NCI-H2171 (cell line): ENCODE data around the gene SAP30BP.

Experiments used
- DNase-seq: peaks from one replicate; lab custom pipeline; 2025; lab: John Stamatoyannopoulos, UW

Gene SAP30BP

DNA sequence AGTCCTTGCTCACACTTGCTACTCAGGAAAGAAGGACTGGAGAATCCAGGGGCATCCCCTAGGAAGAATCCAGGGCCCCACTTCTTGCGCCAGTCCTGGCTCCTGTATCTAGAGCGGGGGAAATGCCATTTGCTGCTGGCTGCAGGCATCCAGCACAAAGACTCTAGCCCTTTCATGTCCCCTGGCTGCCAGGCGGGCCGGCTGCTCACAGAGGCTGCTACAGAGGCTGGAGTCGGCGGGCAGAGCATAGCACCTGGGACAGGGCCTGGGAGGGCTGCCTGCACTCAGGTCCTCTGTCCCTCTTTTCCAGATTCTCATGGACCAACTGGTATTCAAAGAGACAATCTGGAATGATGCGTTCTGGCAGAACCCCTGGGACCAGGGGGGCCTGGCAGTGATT, 20.1 kb upstream of the SAP30BP start:
- DNase-seq: no peak

DNA sequence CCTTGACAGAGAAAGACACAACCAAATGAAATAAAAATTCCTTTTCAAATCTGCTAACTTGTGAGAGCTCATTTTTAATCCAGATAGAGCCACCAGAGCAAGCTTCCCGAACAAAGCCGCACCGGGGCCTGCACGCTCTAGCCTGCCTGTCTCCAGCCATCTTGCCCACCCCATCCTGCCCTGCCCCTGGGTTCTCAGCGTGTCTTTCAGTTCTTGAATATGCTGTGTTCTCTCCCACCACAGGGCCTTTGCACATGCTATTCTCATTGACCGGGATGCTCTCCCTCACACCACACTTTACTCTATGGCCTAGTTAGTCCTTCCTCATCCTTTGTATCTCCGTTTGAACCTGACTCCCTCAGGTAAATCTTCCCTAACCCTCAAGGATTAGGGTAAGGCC, 19.2 kb upstream of the SAP30BP start:
- no peak for DNase-seq

DNA sequence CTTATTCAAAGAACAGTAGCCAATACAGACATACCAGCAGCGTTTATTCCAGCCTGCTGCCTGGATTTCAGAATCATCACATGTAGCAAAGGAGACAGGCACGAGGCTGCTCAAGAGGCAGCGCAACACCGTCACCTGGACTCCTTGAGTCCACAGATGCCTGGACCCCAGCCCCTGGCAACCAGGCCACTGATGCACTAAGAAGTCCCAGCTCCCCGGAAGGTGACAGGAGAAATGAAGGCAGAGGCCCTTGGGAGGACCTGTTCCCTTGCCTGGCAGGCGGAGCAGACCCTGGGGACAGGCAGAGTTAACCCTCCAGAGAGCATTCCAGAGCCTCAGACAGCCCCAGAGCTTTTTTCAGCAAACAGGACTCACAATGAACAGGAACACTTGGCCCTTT, 17.5 kb upstream of the SAP30BP start:
- DNase-seq: no peak

DNA sequence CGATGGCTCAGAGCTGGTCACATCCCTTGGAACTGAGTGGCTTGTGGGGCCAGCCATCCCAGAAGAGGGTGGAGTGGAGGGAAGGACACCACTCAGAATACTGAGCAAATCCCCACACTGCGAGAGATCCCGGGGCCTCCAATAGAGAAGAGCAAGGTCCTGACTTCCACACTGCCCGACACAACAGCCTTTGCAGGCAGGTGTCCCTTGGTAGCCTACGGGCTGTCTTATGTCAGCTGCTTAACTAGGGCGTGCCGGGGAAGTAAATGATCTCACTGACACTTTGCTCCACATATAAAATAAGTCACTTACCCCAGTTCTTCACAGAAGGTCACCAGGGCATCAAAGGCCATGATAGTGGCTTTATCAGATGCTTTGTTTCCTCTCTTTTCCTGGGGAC, 16.3 kb upstream of the SAP30BP start:
- DNase-seq: no peak

DNA sequence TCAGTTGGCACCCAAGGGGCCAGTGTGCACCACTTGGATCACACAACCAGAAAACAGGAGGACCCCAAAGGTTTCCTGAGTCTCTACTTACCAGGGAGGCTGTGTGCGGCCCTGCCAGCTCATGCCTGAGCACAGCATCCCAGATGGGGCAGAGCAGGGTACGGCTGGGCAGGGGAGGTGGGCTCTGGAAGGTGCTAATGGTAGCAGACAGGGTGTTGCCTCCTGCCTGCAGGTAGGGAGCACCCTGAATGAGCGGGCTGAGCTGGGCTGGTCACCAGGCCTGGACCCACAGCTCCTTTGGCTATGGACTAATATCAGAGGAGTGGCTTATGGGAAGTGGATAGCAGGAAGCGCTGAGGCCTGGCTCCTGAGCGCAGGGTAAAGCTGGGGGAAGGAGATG, 14.8 kb upstream of the SAP30BP start:
- DNase-seq: no peak

DNA sequence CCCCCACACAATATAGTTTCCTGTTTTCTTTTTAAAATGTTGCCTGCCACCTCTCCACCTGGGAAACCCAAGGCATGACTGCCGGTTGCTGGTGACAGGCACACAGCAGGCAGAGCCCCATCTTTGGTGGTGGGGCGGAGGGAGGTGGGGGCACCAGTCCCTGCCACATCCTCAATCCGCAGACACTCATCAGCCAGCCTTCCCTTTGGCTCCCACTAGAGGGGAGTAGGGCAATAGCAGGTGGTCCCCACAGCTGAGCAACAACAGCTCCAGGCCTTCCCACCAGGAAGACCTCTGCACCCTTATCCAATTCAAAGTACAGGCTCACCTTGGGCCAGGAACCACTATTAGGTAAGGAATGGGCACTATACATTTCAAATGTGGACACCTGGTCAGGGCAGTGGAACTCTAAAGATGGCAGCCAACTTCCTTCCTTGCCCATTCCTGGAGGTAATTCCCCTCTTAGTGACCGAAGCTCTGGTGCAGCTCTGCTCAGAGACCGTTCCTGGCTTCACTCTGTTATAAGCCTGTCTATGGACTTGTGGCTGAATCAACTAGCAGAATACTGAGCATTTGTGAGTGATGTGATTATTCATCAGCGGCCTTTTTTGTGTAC, 14.1 kb upstream of the SAP30BP start:
- DNase-seq: peak; percentile 17

DNA sequence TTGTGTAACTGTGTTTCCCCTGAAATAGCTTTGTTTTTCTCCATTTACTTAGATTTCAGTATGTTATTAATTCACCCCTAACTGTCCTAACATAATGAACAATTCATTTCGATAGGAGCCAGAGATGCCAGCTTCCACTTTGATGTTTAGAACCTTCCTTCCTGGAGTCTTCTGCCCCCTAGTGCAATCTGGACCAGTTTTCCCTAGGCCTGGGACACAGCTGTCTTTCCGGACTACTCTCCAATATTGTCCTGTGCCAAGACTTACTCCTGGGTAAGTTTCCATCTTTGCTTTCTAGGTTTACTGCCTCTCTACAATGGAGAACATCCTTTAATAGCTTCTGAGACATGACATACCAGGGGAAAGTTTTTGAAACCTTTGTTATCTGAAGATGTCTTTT, 13.0 kb upstream of the SAP30BP start:
- DNase-seq: no peak

DNA sequence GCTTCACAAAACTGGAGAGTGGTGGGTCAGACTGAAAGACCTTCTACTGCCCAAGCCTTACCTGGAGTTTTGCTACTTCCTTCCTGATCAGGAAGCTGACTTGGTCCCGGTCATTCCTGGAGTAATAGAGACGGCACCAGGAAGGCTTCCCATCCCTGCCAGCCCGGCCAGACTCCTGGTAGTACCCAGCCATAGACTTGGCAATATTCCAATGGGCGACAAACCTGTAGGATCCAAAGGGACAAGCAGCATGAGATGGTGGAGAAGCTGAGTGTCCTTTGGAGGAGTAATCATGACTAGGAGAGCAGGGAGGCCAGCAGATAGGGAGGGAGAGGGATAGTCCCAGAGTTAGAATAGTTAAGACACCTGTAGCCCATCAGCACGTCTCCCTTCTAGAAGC, 8.9 kb upstream of the SAP30BP start:
- no peak for DNase-seq

DNA sequence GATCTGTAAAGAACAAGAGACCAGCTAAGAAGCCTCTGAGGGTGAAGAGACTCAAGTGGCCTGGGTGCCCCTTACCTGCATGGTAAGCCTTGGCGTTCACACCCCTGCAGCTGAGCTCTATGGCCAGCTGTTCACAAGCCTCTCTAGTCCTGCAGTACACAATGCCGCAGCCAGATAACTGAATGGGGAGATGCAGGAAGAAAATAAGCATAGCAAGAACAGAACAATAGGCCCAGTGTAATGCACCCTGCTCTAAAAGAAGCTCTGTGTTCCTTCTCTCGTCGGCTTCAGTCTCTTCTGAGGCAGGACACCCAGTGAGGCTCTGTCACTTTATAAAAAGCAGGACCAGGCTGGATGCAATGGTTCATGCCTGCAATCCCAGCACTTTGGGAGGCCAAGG, 5.6 kb upstream of the SAP30BP start:
- no peak for DNase-seq

DNA sequence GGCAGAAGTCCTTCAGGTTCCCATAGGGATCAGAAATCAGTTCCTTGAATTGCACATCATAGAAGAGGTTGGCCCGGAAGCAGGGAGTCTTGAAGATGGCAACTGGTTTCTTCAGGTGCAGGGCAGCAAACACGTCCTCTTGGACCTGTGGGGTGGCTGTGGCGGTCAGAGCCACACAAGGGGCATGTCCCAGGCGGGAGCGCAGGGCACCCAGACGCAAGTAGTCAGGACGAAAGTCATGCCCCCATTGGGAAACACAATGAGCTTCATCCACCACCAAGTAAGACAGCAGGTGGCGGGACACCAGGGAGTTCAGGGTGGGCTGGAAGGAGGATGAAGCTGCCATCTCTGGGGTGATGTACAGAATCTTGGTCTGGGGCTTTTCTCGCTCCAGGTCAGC, 4.6 kb upstream of the SAP30BP start:
- no peak for DNase-seq

DNA sequence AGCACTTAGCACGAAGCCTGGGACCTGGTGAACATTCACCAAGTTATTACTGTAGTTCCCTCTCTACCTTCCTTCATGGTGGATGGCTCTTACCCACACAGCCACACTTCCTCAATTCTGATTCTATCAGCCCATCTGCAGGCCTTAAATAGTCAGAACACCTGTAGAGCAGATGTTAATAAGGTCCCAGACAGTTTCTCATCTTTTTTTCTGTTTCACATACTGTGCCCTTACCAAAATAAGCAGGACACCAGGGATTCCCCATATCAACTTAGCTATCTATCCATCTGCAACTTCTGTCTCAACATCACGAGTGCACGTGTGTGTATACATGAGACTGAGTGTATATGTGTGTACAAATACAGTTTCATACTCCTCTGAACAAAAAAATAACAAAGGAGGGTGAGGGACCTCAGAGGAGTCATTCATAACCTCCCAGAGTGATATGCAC, 3.0 kb upstream of the SAP30BP start:
- no peak for DNase-seq

DNA sequence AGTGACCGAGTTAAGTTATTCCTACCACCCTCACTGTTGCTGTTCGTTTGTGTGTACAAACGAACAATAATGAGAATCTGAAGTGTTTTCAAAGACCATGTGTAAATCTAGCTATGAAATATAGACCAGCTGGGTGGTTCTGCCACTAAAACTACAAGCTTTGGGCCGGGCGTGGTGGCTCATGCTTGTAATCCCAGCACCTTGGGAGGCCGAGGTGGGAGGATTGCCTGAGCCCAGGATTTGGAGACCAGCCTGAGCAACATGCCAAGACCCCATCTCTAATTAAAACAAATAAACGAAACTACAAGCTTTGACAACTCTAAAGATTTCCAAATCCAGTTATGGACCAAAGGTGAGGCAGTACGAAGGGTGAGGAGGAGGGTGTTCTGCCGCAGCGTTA, 1.2 kb upstream of the SAP30BP start:
- DNase-seq: no peak

DNA sequence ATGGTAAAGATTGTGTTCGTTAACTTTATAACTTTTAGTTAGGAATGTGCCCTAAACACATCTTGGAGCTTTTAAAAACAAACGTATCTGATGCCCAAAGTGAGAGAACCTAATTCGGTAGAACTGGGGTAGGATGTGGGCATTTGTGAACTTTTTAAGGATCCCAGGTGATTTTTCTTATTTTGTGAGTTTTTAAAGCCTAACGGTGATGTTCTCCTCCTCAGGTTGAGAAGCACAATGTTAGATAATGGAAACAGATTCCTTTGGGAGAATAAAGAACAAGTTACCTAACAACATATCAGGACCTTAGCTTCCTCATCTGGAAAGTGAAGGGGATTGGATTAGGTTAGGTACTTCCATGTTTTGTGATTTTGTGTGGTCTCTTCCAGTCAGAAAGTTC, 687 bp downstream of the SAP30BP start:
- DNase-seq: no peak

DNA sequence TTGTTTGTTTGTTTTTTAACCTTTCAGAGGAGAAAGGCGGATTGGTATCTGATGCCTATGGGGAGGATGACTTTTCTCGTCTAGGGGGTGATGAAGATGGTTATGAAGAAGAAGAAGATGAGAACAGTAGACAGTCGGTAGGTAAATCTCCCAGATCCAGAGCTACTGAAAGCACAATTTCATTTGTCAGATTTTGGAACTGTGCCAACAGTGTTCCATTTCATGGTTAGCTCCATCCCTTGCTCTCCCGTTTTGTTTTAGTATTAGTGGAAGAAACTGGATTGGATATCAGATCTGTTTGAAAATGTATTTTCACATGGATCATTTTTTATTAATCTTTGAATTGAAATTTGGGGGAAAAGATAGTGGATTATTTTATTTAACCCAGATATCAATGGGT, 1.4 kb downstream of the SAP30BP start:
- no peak for DNase-seq

DNA sequence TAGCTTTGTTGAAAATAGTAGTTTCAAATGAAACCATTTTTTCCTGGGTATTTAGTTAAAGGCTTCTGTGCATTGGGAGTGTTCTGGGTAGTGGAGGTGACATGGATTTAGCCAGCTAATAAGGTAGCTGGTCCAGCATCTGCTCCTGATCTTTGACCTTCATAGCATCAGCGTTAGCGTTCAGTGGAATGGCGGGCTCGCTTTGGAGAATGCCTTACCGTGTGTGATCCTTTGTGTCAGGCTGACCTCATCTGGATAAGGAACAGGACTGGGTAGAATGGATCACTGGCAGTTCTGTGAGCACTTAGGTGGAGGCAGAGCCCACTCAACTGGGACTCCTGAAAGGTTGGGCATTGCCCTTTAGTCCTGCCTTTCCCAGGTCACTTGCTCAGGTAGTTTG, 3.7 kb downstream of the SAP30BP start:
- DNase-seq: no peak

DNA sequence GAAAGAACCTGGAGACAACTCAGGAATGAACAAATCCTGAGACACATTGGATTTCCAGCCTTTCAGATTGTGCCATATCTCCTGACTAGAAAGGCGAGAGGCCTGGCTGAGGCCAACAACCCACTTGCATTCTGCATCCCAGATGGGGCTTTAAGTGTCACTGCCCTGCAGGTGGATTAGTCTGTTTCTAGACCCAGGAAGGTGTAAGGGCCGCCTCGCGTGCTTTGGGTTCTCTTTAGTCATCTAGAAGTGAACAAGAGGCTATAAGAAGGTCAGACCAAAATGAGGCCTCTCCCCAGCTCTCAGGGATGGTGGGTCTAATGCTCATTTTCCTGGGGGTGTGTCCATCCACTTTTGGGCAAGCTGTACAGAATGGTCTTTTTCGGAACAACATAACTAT, 4.9 kb downstream of the SAP30BP start:
- no peak for DNase-seq

DNA sequence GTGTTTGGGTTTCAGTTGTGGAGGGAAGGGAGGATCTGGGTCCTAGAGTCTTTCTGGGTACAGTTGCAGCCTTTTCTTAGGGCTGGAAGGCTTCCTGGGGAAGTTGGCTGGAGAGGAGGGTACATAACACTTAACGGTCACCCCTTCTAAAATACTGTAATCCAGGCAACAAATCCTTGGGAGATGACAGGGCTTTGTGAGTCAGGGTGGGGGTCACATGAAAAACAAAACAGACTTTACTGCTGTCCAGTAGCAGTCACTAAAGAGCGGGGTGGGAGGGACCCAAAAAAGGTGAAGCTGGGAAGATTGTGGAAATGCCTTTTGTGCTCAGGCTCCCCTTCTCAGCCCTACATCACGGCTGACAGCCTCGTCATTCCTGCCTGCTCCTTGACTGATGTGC, 6.3 kb downstream of the SAP30BP start:
- DNase-seq: no peak

DNA sequence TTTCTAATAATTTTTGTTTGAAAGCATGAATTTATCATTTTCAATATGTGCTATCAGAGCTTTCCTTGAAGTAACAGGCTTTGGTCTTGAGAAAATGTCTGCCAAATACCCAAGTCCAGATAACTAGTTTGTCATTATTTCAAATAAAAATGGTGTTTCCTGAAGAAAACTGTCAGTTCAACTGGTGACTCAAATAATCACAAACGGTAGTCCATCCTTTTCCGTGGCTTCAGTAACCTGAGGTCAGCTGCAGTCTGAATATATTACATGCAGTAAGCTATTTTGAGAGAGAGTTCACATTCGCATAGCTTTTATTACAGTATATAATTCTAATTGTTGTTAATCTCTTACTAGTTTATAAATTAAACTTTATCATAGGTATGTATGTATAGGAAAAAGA, 9.3 kb downstream of the SAP30BP start:
- no peak for DNase-seq

DNA sequence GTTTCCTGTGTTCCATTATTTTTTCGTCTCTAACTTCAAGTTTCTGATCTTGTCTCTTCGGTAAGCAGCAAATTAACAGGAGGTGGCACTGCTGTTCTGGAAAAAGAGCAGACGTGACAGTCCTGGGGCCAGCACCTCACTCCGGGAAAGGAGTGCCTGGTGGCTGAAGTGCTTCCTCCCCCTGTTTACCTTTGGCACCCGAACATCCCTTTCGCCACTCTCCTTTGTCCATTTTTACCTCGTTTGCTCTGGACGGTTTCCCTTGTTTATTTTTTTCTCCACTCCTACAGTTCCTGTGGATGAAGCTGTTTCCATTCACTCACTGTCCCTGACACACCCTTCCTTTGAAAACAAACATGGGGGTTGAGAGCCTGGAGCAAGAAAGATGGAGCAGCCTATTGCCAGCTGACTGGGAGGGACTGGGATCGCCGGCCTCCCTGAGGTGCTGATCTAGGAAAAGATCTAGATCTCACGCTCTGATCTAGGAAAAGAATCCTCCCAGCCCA, 12.6 kb downstream of the SAP30BP start:
- DNase-seq: no peak

DNA sequence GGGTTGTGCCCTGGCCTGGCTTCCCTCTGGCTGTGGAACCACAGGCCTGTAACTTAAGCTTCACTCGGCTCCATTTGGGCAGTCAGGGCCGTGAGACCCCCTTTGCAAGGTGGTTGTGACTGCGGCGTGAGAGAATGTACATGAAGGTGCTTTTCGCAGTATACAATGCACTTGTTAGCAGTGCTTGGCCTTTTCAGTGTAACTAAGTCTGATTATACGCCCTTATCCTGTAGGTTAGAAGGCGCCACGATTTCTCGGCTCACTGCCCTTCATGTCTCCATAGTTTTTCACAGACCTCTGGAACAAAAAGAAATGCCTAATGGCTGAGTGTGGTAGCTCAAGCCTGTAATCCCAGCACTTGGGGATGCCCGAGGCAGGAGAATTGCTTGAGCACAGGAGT, 13.3 kb downstream of the SAP30BP start:
- no peak for DNase-seq

DNA sequence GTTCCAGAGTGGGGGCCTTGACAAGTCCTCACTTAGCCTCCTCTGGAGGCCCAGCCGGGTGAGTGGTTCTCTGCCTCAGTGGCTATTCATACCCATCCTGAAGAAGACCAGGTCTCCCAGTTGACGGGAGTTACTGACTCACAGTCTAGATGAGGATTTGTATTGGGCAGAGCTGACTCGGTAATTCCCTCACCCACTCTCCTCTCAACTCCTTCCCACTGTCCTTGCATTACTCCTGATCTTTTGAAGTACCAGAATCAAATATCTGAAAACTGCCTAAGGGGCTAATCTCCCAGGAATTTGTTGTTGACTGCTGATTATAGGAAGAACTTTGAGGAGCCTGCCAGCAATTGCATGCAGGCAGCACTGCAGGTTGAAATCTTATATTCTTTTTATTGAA, 14.2 kb downstream of the SAP30BP start:
- no peak for DNase-seq

DNA sequence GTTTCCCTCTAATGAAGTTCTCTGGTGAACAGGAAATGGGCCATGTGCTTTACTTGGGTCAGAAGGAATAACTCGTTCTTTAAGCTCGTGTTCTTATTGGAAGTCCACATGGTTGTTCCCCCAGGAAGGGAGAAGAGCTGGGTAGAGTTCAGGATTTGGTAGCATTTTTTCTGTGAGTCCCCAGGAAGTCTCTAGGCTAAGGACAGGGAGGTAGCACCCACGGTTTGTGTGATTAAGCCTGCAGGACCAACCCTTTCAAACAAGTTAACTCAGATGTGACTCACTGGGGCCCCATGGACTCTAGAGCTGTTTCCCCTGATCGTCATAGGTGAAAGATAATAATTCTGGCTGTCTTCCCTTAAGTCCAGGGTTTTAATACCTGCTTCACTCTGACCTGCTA, 16.4 kb downstream of the SAP30BP start:
- DNase-seq: no peak

DNA sequence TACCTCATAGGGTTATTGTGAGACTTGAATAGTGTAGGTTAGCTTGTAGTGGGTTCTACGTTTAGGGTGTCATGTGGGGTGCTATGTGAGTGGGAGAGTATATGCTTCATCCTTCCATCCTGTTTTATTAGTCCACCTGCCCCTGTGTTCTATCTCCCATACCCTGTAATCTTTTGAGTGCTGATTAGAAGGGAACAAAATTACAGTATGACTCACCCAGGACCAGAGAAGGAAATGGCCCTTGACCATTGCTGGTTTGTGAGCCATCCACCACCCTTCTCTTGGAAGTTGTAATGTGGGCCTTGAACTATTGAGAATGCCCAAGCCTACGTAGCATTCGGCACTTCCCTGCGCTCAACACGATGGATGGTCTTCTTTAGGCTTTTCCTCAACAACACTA, 17.1 kb downstream of the SAP30BP start:
- no peak for DNase-seq

DNA sequence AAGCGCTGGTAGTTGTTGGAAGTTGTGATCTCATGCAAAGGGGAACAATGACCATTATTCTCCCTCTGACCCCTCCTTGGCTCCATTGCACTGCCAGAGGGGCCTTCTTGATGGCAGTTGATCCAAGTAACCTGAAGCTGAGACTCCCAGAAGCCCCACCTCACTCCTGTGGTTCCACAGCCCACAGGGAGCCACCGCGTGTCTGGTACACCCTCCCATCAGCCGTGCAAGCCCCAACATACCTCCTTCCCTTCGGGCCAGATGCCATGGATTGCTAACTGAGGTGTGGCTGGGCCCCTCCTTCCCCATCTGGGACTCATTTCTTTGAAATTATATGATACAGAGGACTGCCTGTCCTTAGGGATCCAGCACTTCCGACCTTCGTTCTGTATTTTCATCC, 17.8 kb downstream of the SAP30BP start:
- DNase-seq: peak; percentile 96

DNA sequence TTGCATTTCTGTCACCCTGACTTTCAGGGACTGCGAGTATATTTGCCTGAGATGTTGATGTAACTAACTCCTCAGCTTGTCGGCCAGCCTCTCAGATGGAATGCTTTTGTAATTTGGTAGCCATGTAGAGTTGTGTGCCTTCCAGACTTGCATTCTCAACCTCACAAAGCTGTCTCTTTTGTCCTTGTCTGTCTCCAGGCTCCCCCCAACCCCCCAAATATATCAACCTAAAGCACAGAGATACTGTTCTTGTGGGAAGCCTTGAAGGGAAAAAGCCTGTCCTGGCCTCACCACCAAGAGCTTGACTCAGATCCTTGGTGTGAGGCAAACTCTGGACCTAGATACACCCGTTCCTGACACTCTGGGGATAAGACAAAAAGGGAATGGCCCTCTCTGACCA, 18.4 kb downstream of the SAP30BP start:
- no peak for DNase-seq
